GM12874 (cell line): Measurements from ENCODE around the gene NBEAL1.

ENCODE experiments used
- TF ChIP-seq, protein P1 (sequence below): IDR thresholded peaks from 2 replicates; pipeline ENCODE4 v1.5.1; 2011; ENCODE audit warnings: low read depth, mild to moderate bottlenecking, control low read depth, low read length, moderate library complexity; ENCODE audit not compliant: insufficient read depth

NBEAL1 gene

DNA sequence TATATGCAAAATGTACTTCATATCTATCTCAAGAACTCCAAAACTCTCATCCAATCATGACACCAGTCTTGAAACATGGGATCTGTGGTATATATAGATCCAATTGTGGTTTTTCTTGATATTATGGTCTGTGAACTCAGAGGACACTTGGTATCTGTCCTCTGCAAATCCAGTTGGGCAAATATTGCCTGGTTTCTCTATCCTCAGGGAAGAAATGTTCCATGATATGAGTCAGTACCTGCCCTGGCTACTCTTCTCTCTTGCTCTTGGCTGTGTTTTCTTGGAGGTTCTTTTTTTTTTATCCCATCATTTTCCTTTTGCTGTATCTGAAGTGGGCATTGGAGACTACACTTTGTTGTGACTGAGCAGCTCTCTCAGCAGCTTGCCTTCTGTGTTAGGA lies 10.9 kb downstream of the NBEAL1 start:
- TF ChIP-seq, protein P1, sequence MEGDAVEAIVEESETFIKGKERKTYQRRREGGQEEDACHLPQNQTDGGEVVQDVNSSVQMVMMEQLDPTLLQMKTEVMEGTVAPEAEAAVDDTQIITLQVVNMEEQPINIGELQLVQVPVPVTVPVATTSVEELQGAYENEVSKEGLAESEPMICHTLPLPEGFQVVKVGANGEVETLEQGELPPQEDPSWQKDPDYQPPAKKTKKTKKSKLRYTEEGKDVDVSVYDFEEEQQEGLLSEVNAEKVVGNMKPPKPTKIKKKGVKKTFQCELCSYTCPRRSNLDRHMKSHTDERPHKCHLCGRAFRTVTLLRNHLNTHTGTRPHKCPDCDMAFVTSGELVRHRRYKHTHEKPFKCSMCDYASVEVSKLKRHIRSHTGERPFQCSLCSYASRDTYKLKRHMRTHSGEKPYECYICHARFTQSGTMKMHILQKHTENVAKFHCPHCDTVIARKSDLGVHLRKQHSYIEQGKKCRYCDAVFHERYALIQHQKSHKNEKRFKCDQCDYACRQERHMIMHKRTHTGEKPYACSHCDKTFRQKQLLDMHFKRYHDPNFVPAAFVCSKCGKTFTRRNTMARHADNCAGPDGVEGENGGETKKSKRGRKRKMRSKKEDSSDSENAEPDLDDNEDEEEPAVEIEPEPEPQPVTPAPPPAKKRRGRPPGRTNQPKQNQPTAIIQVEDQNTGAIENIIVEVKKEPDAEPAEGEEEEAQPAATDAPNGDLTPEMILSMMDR, result no peak

DNA sequence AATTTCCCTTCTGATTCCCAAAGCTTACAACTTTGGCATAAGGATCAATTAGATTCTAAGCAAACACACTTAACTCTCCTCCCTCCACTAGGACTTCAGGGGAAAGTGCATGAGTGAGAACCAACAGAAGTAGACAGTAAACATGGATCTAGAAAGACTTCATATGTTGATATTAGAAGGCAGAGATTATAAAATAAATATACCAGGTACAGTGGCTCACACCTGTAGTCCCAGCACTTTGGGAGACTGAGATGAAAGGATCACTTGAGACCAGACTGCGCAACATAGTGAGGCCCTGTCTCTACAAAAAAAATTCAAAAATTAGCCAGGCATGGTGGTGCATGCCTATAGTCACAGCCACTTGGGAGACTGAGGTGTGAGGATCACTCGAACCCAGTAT lies 15.9 kb downstream of the NBEAL1 start:
- TF ChIP-seq, protein P1, result no peak

DNA sequence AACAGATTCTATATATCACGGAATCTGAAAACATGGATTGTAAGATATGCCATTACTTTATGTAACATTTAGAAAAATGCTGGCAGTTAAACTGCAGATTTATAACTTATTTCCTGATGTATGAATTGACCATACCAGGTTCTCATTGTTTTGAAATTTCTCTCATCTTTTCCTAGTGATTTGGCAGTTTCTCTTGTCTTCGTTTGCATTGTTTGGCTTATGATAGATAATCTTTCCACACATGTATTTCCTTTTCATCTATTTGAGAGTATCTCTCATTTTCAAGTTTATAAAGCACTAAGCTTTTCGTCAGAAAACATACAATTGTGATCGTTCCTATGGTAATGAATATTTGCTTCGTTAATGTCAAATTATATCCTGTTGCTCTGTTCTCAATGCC lies 16.3 kb downstream of the NBEAL1 start:
- TF ChIP-seq, protein P1, result no peak

DNA sequence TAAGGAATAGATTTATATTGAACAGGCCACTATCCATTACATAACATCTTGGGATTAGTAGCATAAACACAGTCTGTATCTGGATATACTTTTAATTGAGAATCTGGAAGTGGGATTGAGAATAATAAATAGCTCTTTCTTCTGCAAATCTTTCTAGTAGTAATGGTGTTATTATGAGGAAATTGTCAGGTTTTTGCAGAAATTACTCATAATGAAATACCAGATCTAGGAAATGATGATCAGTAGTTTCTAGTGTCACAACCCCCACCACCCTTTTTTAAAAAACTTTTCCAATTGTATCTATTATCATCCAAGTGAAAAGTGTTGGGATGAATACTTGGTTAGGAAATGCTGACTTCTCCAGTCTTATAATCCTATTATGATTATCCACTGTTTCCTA lies 18.7 kb downstream of the NBEAL1 start:
- TF ChIP-seq, protein P1, result no peak

DNA sequence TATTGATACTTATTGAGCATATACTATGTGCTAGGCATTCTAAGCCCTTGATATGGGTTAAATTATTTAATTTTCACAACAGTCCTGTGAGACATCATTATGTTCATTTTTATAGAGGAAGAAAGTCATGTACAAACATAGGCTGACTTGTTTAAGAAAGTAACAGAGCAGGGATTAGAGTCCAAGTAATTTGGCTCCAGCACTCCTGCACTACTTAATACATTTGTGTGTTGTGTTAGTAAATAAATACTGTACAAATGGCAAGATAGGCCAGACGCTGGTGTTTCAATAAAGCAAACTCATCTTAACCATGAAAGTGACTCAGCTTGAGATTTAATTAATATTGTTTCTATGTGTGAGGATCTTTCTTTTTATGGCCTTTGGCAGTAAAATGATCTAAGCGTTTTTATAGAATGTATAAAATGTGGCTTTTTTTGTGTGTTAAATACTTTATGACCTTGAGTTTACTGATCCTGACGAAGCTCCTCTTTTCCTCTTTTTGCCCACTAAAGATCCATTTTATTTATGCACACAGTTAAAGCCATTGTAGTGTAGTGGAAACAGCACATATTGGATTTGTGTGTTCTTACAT lies 21.3 kb downstream of the NBEAL1 start:
- TF ChIP-seq, protein P1, result no peak

DNA sequence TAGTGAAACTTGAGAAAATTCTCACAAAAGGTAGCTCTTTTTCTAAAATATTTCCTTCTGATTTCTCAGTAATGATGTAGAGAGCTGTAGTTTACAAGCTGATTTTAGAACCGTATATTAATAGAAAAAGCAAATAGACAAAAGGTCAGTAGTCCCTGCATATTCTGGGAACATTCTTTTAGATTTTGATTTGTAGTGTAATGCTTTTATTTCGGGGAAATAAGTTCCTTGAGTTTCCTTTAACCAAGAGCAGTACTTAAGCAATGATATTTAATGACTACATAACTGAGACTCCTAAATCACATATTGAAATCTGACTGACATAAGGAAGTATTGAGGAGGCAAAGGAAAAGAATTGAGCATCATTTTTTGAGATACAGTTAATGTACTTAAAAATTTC lies 22.4 kb downstream of the NBEAL1 start:
- TF ChIP-seq, protein P1, result no peak

DNA sequence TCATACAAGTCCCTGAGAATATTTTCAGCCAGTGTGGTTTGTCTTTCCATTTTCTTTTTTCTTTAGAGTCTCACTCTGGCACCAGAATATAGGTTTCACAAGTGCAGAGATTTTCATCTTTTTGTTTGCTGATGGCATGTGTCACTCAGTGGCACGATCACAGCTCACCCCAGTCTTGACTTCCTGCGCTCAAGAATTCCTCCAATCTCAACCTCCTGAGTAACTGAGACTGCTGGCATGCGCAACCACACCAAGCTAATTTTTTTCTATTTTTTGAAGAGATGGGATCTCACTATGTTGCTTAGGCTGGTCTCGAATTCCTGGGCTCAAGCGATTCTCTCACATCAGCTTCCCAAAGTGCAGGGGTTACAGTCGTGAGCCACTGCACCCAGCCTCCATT lies 23.9 kb downstream of the NBEAL1 start:
- TF ChIP-seq, protein P1, result no peak
